Measurements from ENCODE around the gene CNOT6. TPM values are rescaled to one million over a fixed set of nuclear protein-coding genes. Genes with fewer than 3 reads are reported as not detected.

The CNOT6 gene
- total RNA-seq, 1 experiment from 2014 or later, result 73.1 TPM

DNA sequence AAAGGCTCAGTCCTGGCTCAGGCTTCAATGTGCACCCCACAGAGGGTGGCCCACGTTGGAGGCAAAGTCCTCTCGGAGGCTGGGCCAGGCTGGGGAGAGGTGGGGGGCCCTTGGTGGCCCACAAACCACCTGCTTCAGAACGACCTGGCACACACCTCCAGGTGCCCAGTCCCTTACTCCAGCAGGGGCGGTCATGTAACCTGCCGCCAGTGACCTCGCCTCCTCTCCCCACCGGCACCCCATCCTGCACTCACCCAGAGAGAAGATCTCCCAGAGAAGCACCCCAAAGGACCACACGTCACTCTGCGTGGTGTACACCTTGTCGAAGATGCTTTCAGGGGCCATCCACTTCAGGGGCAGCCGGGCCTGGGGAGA is 119.6 kb downstream of the CNOT6 start:
- no peak for DNase-seq (ENCODE audit: unreplicated experiment)
- intact Hi-C loops (cut with micrococcal nuclease), result no loop called here
- ChIA-PET CTCF (interaction anchor here (0.6 kb wide), 1 partner anchor 9 kb away, joined by 5 read pairs; no protein-coding TSS in a partner anchor), POLR2A (interaction anchor here (1.0 kb wide), 1 partner anchor 11 kb away, joined by 3 read pairs; no protein-coding TSS in a partner anchor)
- Mint-ChIP-seq H3K27ac (ENCODE audit: low read depth, unreplicated experiment) (no peak overlapping the region), H3K4me1 (ENCODE audit: insufficient read depth, unreplicated experiment) (no peaks in the 10 kb centered on the region), H3K27me3 (ENCODE audit: insufficient read depth, unreplicated experiment) (peaks cover 24% of the 10 kb centered on the region), H3K9me3 (ENCODE audit: unreplicated experiment) (no peaks in the 10 kb centered on the region), H3K36me3 (ENCODE audit: insufficient read depth, unreplicated experiment) (no peaks in the 10 kb centered on the region), H3K4me3 (ENCODE audit: unreplicated experiment) (no peak overlapping the region)
- BruUV-seq (replicated peaks), result no TSS peak
- TF ChIP-seq, protein P1, sequence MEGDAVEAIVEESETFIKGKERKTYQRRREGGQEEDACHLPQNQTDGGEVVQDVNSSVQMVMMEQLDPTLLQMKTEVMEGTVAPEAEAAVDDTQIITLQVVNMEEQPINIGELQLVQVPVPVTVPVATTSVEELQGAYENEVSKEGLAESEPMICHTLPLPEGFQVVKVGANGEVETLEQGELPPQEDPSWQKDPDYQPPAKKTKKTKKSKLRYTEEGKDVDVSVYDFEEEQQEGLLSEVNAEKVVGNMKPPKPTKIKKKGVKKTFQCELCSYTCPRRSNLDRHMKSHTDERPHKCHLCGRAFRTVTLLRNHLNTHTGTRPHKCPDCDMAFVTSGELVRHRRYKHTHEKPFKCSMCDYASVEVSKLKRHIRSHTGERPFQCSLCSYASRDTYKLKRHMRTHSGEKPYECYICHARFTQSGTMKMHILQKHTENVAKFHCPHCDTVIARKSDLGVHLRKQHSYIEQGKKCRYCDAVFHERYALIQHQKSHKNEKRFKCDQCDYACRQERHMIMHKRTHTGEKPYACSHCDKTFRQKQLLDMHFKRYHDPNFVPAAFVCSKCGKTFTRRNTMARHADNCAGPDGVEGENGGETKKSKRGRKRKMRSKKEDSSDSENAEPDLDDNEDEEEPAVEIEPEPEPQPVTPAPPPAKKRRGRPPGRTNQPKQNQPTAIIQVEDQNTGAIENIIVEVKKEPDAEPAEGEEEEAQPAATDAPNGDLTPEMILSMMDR (IDR thresholded peaks at IDR 0.05; ENCODE audit: unreplicated experiment), result no peak

DNA sequence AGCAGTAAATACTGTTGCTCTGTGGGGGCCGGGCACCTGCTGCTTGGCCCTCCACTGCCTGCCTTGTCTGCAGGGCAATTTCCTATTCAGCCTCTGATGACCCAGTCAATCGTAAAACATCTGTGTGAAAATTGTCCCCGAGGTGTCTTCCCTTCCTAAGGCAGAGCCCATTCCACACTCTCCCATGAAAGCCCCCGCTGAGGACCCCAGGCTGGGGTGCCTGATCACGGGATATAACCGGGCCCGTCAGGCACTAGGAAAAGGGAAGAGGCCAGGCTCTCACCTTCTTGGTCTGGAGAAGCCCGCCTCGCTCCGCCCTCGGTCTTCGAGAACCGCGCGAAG is 124.3 kb downstream of the CNOT6 start:
- CTCF ChIA-PET, result no interaction called here
- intact Hi-C loops (cut with micrococcal nuclease), result no loop called here
- peaks cover 35% of the 10 kb centered on the region for H3K27me3 Mint-ChIP-seq (ENCODE audit: insufficient read depth, unreplicated experiment)
- no TSS peak for BruUV-seq (replicated peaks)
- H3K9me3 Mint-ChIP-seq (ENCODE audit: unreplicated experiment), result no peaks in the 10 kb centered on the region
- H3K4me3 Mint-ChIP-seq (ENCODE audit: unreplicated experiment), result no peak overlapping the region
- no peaks in the 10 kb centered on the region for H3K4me1 Mint-ChIP-seq (ENCODE audit: insufficient read depth, unreplicated experiment)
- H3K36me3 Mint-ChIP-seq (ENCODE audit: insufficient read depth, unreplicated experiment), result no peaks in the 10 kb centered on the region
- TF ChIP-seq, protein P1 (IDR thresholded peaks at IDR 0.05; ENCODE audit: unreplicated experiment), result no peak
- no peak overlapping the region for H3K27ac Mint-ChIP-seq (ENCODE audit: low read depth, unreplicated experiment)
- POLR2A ChIA-PET, result no interaction called here
- DNase-seq (ENCODE audit: unreplicated experiment), result no peak

DNA sequence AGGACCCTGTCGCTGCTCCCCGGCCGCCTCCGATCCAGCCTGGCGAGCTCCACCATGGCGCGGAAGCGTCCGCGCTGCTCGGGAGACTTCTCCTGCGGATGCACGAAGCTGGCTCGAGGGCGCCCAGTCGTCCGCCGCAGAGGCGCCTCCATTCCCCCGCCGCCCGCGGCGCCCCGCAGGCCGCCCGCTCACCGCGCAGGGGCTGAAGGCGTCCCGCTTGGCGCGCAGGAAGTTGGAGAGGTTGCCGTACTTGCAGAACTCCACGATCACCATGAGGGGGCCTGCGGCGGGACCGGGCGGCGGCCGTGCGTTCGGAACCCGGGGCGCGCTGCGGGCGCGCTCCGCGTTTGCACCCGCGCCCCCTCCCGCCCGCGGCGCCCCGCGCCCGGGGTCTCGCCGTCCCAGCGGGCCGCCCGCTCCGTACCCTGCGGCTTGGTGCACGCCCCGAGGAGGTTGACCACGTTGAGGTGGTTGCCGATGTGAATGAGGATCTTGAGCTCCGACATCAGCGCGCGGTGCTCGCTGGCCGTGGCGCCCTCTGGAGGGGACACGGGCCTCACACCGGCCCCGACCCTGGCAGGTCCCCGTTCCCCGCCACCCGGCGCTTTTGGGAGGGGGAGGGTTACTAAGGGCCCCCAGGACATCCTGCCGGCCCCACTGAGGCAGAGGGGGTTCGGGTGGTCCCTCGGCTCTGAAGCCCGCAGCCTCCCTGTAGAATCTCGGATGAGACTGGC is 124.8 kb downstream of the CNOT6 start:
- Mint-ChIP-seq H3K4me1 (ENCODE audit: insufficient read depth, unreplicated experiment) (no peaks in the 10 kb centered on the region), H3K36me3 (ENCODE audit: insufficient read depth, unreplicated experiment) (no peaks in the 10 kb centered on the region), H3K27ac (ENCODE audit: low read depth, unreplicated experiment) (no peak overlapping the region), H3K9me3 (ENCODE audit: unreplicated experiment) (no peaks in the 10 kb centered on the region), H3K4me3 (ENCODE audit: unreplicated experiment) (no peak overlapping the region), H3K27me3 (ENCODE audit: insufficient read depth, unreplicated experiment) (peaks cover 30% of the 10 kb centered on the region)
- TF ChIP-seq, protein P1 (IDR thresholded peaks at IDR 0.05; ENCODE audit: unreplicated experiment), result peak; percentile 30
- no peak for DNase-seq (ENCODE audit: unreplicated experiment)
- POLR2A ChIA-PET, result no interaction called here
- BruUV-seq (replicated peaks), result no TSS peak
- intact Hi-C loops (cut with micrococcal nuclease), result no loop called here
- CTCF ChIA-PET, result interaction anchor here (0.6 kb wide), 1 partner anchor 10 kb away, joined by 3 read pairs; no protein-coding TSS in a partner anchor

DNA sequence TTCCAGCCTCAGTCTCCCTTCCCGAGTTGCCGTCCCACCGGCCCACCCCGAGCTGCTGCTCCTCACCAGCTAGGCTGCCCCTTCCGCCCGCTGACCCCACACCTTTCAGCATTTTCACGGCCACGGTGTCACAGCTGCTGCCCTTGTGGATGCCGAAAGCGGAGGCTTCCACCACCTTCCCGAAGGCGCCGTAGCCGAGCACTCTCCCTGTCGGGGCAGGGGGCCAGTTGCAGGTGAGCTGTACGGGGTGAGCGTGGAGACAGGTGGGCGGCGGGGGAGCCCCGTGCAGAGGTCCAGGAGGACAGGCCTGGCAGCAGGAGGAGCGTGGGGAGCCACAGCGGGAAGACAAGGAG is 125.4 kb downstream of the CNOT6 start:
- ChIA-PET POLR2A (no interaction called here), CTCF (interaction anchor here (0.5 to 1.2 kb wide), 3 partner anchors 10 to 50 kb away, joined by 3 to 6 read pairs (median 3); no protein-coding TSS in a partner anchor)
- TF ChIP-seq, protein P1 (IDR thresholded peaks at IDR 0.05; ENCODE audit: unreplicated experiment), result no peak
- H3K4me1 Mint-ChIP-seq (ENCODE audit: insufficient read depth, unreplicated experiment), result no peaks in the 10 kb centered on the region
- intact Hi-C loops (cut with micrococcal nuclease), result no loop called here
- no peak overlapping the region for H3K27ac Mint-ChIP-seq (ENCODE audit: low read depth, unreplicated experiment)
- no peak for DNase-seq (ENCODE audit: unreplicated experiment)
- H3K9me3 Mint-ChIP-seq (ENCODE audit: unreplicated experiment), result no peaks in the 10 kb centered on the region
- BruUV-seq (replicated peaks), result no TSS peak
- no peaks in the 10 kb centered on the region for H3K36me3 Mint-ChIP-seq (ENCODE audit: insufficient read depth, unreplicated experiment)
- H3K4me3 Mint-ChIP-seq (ENCODE audit: unreplicated experiment), result no peak overlapping the region
- peaks cover 24% of the 10 kb centered on the region for H3K27me3 Mint-ChIP-seq (ENCODE audit: insufficient read depth, unreplicated experiment)
